ENCODE measurements around the gene CAST.
"Not testable (repeated sequence)": the region's sequence is repeated elsewhere in the genome, so short reads cannot be mapped to it uniquely, and the experiment has no call there.

The CAST gene

DNA sequence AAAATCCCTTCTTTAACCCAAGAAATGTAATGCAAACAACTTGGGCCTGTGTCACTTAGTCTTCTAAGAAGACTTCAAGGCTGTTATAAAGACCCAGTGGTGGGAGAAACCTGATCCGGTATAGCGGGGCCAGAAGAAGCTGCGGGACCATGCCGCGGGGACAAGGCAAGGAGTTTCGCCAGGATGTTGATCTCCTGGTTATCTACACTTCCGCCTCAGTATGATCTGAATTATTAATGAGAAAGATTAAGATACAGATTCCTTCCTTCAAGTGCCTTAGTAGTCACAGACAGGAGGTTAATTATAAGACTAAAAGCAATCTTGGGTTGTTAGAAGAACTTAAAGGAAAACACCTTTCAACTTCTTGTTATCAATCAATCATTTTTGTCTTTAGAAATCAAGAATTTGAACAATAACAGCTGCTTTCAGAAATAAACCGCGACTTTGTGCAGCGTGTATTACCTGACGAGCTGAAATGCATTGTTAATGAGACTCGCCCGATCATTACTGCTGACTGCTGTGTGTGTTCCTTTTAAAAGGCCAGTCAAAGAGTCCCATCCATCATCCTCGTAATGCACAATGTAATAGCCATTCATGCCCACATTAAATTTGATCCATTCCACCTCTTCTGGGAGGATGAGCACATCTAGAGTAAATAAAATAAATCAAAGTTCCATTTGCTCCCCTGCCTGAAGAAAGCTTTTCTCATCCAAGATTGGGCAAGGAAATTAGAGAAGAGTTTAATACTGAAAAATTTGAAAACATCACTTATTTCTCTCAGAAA lies 123.3 kb downstream of the CAST start:
- peak; percentile 72 for DNase-seq

DNA sequence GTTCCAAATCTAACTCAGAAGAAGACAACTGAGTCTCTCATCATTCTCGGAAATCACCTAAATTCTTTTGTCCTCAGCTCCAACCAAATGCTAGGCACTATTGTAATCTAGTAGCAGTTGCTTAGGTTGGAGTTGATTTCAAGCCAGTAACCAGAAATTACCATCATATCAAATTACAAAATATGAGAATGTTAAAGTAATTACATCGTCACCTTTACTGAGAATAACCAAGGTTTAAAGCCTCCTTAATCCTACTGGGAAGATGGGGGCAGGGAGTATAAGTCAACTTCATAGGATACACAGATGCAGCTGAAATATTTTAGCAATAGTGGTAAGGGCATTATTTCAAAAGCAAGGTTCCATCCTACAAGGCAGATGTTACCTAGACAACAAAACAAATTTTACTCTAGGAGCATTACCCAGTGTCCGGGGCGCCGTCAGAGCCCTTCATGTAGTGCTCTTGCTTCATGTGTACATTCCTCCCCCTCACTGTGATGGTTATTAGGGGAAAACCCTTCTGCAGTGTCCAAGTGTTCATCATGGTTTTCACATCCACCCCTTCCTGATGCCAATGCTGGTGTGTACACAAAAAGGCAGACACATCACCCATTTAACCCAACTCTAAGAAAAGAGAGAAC lies 126.1 kb downstream of the CAST start:
- no peak for DNase-seq

DNA sequence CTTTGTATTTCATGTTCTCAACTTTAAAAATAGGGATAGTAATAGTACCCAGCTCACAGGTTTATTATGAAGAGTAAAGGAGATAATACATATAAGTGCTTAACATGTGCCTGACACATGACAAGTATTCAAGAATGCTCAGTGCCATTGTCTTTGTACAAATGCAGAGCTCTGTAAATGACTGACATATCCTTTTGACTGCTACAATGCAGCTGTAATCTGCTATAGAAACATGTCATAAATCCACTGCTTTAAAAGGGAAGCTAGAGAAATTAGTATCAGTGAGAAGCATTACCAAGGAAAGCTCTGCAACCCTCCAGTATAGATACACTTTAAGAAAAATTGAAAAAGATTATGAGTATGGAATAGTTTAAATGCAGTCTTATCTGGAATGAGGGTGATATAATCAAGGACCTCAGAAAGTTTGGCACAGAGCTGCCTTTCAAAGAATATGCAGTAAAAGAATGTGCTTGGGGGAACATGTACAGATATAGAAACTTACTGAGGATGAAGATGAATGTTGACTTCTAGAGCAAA lies 127.7 kb downstream of the CAST start:
- DNase-seq = no peak

DNA sequence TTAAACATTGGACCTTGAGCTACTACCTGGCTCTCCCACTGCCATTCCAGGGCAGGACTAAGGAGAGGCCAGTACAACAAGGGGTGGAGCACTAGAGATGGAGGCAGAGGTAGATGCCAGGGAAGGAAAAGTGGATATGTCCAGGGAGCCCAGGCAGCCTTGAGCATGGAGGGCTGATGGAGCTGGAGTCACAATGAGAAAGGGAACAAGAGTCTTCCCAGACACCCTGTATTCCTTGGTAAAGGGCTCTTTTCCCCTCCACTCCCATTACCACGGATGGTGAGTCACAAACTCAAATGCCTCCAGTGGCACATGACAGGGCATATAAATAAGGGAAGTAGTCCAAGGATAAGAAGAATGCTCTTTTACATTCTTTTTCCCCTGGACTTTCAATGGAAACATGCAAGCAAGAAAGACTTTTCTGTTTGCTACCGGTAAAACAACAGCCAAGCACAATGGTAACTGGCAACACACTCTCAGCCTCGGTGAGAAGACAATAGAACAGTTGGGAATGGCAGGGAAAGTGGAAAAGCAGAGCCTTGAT lies 128.9 kb downstream of the CAST start:
- no peak for DNase-seq

DNA sequence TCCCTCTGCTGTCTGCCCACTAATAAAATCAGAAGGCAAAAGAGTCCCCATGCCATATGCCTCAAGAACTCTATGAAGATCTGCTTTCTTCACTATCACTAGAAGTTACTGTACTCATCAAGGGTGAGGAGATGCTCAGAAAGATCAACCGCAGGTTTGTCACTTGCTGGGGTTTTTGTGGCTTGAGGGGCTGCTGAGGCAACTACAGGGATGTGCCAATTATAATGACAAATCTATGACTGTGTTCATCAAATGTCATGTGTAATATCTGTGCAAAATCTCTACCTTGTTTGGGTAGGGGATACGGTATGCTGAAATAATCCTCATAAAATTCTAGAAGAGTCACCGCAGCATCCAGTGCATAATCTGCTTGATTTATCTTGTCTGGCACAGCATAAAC lies 132.6 kb downstream of the CAST start:
- no peak for DNase-seq

DNA sequence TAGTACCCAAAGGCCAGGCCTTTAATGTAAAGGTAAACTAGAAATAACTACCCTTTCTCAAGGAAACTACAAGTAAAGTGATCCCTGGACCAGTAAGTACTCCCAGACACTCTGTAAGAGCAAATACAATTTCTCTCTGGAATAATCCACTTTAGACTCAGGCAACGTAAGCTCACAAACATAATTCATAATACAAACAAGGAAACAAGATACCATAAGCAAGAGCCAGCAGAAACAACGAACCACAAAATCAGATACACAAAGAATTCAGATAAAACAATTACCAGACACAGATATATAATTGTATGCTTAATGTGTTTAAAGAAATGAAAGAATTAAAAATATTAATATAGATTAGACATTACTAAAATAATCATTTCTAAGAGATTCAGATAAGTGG lies 133.4 kb downstream of the CAST start:
- no peak for DNase-seq

DNA sequence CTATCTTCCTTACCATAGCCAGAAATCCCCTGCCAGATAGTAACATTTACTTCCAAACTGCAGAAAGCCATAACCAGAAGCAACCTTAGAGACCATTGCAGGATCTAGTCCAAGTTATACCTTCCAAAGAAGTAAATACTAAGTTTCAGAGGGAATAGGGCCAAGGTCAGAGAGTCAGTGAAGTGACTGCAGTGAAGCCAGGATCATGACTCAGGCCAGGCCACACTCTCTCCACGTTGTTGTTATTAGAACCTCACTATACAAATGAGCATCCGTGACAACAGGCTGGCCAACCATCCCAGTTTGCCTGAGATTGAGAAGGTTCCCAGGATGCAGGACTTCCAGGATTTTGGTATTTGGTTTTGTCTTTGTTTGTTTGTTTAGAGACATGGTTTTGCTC lies 134.3 kb downstream of the CAST start:
- no peak for DNase-seq

DNA sequence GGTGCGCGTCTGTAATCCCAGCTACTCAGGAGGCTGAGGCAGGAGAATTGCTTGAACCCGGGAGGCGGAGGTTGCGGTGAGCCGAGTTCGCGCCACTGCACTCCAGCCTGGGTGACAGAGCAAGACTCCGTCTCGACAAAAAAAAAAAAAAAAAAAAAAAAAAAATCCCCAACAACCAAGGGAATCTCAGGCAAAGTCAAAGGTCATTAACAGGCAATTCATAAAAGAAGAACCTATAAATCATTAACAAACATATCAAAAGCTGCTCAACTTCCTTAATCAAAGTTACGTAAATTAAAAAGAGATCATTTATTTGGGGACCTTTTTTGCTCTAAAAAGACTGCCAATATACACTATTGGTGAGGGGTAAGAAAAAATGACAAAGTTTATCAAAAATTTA lies 139.5 kb downstream of the CAST start:
- DNase-seq = not testable (repeated sequence)

DNA sequence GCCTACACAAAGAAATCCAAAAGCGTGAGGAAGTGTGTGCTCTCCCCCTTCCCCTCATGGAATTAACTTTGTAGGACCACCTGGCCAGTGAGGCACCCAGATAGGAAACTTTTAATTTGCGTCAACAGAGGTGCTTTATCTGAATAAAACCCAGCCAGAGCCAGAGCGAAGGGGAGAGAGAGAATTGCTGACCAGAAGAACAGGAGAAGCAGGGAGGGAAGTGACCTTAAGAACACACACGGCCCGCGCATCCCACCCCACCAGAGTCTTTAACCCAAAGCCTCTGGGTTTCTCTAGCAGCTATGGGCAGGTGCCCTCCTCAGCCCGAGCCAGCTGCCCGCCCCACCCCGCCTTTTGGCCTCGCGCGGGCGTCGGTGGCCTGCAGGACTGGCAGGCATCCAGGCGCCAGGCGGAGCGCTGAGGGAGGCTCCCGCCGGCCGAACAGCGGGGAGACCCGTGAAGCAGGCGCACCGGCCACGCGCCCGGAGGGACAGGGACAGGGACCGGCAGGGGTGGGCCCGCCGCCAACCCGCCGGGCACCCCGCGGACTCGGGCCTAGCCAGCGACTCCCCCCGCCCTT lies 145.0 kb downstream of the CAST start:
- DNase-seq = no peak

DNA sequence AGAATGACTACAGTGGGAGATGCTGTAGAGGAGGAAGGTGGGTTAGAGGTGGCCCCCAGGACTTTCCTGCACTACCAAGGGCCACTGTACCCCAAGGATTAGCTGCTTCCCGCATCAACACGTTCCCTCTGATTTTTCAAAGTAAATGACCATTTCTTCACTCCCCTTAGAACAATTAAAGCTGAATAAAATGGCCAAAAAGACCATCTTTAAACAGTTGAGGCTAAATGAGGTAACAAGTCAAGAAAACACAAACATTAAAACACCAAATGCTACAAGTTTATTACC lies 146.3 kb downstream of the CAST start:
- no peak for DNase-seq

DNA sequence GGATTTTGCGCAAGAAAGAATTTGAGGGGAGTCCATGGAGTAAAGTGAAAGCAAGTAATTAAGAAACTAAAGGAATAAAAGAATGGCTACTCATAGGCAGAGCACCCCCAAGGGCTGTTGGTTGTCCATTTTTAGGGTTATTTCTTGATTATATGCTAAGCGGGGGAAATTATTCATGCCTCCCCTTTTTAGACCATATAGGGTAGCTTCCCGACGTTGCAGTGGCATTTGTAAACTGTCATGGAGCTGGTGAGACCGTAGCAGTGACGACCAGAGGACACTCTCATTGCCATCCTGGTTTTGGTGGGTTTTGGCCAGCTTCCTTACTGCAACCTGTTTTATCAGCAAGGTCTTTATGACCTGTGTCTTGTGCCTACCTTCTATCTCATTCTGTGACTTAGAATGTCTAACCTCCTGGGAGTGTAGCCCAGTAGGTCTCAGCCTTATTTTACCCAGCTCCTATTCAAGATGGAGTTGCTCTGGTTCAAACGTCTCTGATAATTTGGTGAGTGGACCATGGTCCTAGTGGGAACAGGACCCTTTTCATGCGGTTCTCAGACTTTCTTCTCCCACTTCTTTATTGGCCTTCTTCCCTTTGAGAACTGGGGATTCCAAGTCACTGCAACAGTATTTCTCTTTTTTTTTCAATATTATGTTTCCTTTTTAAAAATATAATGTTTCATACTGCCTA lies 146.8 kb downstream of the CAST start:
- DNase-seq = no peak

DNA sequence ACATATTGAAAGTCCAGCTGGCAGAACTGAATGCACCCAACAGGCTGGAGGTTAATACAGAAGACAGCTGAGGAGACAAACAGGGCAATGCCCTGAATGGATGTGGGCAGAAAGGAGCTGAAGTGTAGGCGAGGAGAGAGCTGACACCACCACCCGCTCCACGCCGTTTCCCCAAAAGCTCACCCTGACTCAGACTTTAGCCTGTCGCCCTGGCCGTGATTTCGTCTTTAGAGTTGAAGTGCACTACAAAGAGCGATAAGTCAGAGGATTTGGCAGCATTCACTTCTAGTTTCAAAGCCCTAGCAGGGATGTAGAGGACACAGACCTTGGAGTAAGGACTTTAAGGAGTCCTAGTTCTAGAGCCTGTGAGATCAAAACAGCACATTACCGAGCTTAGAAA lies 147.7 kb downstream of the CAST start:
- DNase-seq = no peak

DNA sequence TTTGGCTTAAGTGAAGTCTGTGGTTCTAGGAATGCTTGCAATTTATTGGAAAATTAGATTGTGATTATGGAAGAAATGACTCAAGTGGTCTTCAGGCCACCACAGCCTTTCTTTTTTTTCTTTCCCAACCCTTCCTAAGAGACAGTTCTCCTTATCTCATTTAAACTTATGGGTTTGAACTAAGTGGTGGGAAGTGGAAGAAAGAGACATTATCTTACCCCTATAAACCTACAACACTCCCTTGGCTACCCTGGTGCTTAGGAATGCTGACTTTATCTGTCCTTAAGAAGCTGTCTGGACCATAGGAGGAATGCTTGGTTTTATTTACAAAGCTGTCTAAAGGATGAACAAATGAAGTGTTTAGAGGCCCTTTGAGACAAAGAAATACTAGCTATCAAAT lies 150.7 kb downstream of the CAST start:
- no peak for DNase-seq

DNA sequence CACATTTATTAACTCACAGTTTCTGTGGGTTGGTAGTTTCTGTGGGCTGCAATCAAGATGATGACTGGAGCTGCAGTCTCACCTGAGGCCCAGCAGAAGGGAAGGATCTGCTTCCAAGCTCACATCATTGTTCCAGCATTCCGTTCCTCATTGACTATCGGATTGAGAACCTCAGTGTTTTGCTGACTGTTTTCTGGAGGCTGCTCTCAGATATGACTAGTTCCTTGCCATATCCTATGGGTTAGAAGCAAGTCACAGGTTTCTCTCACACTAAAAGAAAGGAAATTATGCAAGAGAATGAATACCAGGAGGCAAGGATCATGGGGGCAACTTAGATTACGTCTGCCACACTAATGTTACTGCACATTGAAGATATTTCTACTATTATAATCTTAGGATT lies 151.9 kb downstream of the CAST start:
- DNase-seq = no peak

DNA sequence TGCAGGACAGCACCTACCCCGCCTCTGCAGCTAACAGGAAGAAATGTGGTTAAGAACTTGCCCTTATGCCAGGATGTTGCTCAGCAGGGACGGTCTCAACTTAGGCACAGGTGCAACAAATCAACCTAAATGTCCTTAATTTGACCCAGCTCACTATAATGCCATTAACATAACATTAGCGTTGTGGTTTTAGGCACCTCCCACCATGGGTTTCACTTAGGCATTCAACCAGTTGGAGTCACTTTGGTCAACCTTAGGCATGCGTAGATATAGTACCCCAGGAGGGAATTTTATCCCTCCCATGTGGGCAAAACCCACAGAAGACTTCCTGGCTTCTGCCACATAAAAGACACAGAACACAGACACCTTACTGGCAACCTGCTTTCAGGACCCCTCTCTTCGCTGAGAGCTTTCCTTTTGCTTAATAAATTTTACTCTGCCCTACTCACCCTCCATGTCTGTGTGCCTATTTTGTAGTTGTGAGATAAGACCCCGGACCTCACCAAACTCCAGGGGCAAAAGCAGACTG lies 154.3 kb downstream of the CAST start:
- no peak for DNase-seq

DNA sequence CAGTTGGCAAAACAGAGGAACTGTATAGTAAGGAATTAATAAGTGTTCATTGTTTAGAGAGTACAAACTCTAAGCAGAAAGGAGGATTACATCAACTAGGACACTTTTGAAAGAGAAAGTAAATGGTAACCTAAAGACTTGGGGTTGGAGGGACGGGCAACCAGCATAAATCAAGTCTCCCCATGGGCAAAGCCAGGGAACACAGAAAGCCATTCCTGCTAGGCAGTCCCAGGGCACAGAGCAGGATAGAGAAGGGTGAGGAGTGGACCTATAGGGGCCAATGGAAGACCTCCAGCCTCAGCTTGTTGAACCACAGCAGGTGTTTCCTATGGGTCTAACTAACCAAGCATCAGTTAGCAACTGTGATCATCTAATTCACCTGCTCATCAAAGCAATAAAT lies 154.8 kb downstream of the CAST start:
- DNase-seq = no peak

DNA sequence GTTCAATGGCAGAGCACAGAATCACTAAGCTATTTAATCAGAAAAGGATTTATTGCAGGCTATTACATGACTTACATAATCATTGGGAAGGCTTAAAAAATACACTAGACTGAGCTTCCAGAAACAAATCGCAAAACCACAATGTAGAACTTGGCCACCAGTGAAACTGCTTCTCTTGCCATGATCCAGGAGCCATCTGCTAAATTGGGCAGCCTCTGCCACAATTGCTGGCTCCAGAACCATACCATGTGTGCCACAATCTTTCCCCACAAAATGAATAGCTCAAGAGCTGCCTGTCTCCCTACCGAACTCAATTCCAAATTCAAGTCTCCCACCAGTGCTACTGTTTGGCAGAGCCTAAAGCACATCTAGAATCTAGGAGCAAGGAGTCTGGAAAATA lies 155.3 kb downstream of the CAST start:
- DNase-seq = no peak

DNA sequence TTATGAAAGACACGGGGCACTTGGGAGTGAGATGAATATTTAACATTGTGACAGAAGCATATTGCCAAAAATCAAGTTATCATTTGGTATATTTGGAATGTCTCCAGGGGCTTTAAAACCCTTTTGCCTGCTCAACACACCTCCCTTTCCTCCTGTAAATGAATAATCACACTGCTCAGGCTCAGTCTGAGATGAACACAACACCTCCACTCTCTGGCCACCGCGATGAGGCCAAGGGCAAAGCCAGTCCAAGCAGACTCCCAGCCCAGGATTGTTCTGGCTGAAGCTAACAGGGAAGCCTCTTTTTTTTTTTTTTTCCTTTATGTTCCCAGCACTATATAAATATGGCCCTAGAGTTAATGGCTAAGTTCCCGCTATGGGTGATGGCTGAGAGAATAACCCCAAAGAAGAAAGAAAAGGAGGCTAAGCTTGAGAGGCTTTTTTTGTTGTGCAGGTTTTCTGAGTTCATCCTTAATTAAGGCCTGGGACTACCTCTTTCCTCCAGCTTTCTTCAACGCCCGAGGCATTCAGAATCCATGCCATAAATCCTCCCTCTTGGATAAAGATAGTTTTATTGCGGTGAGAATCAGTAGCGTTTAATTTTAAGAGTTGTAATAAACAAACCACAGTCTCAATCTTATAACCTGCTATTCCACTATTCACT lies 156.1 kb downstream of the CAST start:
- DNase-seq = no peak

DNA sequence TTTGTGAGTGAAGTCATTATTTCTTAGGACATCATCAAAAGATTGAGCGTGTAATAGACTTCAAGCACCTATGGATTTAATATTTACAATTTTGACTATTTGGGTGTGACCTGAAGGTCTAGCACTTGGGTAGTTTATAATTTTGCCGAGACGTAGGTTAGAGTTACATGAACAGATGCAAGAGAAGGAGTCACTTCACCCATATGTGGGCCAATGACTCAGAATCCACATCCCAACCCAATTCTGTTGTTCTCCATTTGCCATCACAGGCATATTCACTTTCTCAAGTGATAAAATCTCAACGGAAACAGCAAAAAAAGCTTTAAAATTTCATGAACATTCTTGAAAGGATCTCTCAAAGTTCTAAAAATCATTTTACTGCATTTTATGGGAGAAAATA lies 157.6 kb downstream of the CAST start:
- DNase-seq = no peak

DNA sequence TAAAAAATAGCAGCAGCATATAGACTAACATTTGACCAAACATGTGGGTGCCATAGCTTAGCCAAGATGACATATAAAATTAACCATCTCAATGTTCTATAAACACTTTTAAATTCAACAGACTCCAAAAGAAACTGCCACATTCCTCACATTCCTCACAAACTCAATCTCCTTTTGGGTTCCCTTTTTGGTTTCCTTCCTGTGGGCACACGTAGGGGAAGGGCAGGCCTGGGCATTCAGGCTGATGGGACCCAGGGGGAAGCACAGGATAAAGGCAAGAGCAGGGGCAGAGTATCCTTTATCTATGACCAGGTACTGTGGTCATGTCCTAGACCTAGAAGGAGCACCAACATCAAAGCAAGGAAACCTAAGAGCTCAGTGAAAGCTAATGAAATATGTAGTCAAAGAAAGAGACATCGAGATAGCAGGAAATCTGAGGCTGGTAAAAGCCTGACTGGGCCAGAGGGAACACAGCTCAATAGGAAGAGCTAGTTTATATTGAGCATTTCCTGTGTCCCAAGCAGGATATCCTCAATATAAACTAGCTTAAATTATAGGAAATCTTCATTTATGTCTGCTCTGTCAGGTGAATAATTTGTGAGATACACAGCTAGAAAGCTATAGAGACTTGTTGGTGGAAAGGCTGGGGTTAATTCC lies 159.2 kb downstream of the CAST start:
- no peak for DNase-seq

DNA sequence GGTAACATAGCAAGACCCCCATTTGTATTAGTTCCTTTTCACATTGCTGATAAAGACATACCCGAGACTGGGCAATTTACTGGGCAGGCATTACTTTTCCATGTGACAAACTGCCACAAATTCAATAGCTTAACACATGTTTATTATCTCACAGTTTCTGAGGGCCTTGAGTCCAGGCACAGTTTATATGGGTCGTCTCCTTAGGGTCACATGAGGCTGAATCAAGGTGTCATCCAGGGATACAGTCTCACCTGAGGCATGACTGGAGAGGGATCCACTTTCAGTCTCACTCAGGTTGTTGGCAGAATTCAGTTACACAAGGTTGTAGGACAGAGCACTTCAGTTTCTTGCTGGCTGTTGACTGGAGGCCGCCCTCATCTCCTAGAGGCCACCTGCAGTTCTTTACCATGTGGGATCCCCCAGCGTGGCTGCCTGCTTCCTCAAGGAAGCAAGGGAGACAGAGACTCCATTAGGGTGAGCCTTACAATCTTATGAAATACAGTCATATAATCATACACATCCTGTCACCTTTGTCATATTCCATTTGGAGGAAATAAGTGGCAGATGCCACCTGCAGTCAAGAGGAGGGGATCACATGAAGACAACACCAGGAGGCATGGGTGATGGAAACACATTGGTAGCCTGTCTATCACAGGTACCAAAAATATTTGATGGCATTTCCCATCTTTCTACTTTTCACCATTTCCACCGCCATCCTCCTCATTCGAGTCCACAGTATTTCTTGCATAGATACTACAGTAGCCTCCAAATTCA lies 160.7 kb downstream of the CAST start:
- DNase-seq = no peak

Data from NCI-H1436 treated with DMSO at 0.1 percent for 48 hours (cell line).